GM12801 (cell line): Measurements from ENCODE around the gene TACR2.

Source experiments
- TF ChIP-seq, protein P1 (sequence below): IDR thresholded peaks from one replicate; pipeline ENCODE4 v1.5.1; 2011; ENCODE audit warnings: control low read depth; ENCODE audit not compliant: insufficient read length; ENCODE audit errors: extremely low read depth

The TACR2 gene

DNA sequence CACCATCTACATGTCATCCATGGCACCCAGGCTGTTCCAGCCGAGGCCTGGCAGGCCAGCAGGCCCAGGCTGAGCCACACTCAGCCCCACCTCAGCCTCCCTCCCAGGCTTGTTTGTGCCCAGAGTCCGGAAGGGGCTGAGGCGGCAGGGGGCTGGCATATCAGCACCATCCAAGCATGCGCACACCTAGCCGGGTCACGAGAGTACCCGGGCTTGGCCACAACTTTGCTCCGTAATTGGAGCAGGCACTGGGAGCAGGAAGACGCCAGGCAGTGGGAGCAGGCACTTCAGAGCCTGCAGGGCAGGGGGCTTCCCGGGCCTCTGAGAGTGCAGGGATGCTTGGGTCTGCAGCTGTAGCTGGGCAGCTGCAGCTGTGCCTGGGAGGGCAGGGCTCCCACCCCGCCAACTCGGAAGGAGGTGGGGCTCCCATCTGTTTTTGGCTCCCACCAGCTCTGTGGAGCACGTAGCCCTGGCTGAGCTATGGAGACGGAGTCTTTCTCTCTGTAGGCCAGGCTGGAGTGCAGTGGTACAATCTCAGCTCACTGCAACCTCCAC lies 19.3 kb upstream of the TACR2 start:
- TF ChIP-seq, protein P1, sequence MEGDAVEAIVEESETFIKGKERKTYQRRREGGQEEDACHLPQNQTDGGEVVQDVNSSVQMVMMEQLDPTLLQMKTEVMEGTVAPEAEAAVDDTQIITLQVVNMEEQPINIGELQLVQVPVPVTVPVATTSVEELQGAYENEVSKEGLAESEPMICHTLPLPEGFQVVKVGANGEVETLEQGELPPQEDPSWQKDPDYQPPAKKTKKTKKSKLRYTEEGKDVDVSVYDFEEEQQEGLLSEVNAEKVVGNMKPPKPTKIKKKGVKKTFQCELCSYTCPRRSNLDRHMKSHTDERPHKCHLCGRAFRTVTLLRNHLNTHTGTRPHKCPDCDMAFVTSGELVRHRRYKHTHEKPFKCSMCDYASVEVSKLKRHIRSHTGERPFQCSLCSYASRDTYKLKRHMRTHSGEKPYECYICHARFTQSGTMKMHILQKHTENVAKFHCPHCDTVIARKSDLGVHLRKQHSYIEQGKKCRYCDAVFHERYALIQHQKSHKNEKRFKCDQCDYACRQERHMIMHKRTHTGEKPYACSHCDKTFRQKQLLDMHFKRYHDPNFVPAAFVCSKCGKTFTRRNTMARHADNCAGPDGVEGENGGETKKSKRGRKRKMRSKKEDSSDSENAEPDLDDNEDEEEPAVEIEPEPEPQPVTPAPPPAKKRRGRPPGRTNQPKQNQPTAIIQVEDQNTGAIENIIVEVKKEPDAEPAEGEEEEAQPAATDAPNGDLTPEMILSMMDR, result no peak

DNA sequence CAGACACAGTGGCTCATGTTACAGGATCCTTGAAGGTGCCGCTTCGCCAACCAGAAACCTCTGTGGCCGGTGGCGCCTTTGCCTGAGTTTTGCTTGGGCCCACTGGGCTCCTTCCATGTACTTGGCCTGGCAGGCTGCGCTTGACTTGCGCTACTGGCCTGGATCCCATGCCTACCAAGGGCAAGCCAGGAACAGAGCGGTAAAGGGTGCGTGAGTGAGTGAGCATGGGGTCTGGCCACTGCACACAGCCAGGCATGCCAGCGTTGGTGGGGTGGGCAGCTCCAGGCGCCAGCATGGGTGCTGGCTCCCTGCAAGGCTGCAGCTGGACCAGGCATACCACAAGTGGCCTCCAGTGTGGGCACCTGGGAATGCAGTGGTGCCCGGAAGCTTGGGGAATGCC lies 18.2 kb upstream of the TACR2 start:
- TF ChIP-seq, protein P1, result no peak

DNA sequence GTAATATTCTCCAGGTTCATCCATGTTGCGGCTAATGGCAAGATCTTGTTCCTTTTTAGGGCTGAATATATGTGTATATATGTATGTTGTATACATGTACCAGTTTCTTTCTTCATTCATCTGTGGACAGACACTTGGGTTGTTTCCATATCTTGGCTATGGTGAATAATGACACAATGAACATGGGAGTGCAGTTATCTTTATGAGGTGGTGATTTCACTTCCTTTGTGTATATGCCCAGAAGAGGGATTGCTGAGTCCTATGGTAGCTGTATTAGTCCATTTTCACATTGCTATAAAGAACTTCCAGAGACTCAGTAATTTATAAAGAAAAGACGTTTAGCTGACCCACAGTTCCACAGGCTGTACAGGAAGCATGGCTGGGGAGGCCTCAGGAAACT lies 17.5 kb upstream of the TACR2 start:
- TF ChIP-seq, protein P1, result no peak

DNA sequence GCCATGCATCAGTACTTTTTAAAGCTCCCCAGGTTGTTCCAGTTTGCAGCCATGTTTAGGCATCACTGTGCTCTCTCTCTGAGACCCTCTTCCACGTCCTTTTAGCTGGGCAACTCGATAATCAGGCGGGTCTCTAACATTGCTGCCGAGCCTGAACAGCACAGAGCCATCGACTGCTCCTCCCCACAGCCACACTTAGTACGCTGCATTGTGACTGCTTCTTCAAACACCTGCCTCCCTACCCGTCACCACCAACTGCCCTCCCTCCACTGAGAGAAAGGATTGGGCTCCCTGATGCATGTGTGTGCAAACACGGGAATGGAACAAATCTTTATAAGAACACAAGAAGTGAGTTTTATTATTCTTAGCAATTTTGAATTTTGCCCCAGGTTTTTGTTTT lies 11.4 kb upstream of the TACR2 start:
- TF ChIP-seq, protein P1, result no peak

DNA sequence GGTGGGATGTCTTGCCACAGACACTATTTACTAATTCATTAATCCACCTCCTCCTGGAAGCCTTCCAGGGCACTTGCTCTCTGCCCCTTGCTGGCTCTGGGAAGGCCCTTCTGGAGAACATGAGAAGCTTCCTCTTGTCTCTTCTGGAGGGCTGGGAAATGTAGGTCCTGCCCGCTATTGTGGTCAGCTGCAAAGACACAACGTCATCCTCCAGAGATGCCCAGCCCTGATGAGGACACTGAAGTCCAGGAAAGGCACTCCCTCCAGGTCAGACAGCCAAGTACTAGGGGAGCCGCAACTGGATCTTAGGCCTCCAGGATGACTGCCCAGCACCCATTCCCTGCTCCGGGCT lies 9.6 kb upstream of the TACR2 start:
- TF ChIP-seq, protein P1, result no peak

DNA sequence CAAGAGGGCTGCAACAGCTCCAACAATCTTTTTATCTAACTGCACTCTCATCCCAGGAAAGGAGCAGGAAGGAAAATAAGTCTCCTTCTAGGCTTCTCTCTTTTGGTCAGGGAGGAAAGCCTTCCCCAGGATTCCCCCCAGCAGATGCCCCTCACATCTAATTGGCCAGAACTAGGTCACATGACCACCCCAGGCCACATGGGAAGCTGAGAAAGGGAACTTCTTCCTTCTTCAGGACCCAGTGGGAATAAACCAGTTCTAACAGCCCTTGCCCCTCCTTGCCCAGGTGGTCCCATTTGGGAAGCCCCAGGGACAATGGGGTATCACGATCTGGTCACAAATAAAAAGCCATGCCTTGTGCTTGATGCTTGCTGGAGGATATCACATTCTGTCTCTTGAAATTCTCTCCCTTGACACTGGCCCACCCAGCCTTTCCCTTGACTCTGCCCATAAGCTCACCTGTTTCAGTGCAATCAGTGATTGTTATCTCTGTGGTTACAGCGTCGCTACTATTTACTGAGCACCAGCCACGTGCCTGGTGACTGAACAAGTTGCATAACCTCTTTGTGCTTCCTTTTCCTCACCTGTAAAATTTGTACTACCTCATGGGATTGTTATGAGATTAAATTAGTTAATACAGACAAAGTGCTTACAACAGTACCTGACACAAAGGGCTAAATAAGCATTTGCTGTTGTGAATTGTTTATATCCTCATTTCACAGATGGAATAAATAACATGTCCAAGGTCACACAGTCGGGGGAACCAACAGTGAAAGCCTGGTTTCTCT lies 9.0 kb upstream of the TACR2 start:
- TF ChIP-seq, protein P1, result no peak

DNA sequence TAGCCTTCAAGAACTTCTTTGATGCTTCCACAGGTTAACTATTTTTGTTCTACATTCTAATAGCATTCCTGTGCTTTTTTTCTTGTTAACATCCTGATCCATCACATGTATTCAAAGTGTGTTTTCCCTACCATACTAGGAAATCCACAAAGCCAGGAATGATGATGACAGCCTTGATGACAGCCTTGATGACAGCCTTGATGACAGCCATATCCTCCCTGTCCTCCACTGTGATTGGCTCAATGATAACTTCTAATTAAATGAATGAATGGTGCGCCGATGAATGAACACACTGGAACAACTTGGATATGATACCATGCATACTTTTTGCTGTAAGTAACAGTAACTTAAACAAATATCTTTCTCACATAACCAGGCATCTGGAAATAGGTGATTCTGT lies 8.3 kb upstream of the TACR2 start:
- TF ChIP-seq, protein P1, result no peak
